VCaP (cell line): ENCODE measurements around the gene TMEM72.

Source experiments
- H3K27ac ChIP-seq: fragments of 450-650 bp; 2 replicates; pipeline ENCODE4 v1.5.1; 2017
- TF ChIP-seq, protein P1 (sequence below): fragments of 450-650 bp; conservative IDR thresholded peaks from 2 replicates; pipeline ENCODE4 v1.5.1; 2017; ENCODE audit warnings: mild to moderate bottlenecking, moderate library complexity

Gene TMEM72

DNA sequence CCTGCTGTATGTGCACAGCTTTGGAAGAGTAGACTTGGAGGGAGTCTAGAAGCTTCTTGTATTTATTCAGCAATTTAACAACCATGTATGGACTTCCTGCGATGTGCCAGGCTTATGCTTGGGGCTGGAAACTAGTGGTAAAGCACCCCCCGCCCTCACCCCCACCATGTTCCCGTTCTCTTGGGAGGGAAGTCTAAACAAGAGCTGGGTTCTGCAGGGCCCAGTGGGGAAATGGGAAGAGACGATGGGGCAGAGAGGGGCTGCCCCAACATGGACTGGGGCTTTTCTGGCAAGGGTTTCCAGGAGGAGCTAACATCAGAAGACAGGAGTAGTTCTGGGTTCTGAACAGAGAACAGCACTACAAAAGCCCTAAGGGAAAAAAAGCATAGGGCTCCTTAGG is 56.5 kb downstream of the TMEM72 start:
- no peak overlapping the region for H3K27ac ChIP-seq
- TF ChIP-seq, protein P1, sequence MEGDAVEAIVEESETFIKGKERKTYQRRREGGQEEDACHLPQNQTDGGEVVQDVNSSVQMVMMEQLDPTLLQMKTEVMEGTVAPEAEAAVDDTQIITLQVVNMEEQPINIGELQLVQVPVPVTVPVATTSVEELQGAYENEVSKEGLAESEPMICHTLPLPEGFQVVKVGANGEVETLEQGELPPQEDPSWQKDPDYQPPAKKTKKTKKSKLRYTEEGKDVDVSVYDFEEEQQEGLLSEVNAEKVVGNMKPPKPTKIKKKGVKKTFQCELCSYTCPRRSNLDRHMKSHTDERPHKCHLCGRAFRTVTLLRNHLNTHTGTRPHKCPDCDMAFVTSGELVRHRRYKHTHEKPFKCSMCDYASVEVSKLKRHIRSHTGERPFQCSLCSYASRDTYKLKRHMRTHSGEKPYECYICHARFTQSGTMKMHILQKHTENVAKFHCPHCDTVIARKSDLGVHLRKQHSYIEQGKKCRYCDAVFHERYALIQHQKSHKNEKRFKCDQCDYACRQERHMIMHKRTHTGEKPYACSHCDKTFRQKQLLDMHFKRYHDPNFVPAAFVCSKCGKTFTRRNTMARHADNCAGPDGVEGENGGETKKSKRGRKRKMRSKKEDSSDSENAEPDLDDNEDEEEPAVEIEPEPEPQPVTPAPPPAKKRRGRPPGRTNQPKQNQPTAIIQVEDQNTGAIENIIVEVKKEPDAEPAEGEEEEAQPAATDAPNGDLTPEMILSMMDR, result no peak

DNA sequence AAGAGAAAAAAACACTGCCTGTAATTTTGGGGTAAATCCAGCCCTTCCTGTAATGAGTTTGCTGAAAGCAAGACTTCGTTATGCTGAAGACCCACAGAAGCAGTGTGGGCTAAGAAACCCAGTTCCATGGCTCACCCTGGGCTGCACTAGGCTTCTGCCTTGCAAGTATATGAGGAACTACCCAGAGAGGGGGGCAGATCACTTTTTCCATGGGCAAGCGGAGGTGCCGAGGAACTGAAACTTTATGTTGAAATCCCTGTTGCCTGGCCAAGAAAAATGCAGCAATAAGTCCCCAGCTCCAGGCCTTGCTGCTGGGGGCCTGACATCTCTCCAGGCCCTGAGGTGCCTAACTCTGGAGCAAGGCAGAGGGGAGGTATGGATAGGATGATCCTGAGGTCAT is 57.0 kb downstream of the TMEM72 start:
- H3K27ac ChIP-seq, result no peak overlapping the region
- TF ChIP-seq, protein P1, result no peak

DNA sequence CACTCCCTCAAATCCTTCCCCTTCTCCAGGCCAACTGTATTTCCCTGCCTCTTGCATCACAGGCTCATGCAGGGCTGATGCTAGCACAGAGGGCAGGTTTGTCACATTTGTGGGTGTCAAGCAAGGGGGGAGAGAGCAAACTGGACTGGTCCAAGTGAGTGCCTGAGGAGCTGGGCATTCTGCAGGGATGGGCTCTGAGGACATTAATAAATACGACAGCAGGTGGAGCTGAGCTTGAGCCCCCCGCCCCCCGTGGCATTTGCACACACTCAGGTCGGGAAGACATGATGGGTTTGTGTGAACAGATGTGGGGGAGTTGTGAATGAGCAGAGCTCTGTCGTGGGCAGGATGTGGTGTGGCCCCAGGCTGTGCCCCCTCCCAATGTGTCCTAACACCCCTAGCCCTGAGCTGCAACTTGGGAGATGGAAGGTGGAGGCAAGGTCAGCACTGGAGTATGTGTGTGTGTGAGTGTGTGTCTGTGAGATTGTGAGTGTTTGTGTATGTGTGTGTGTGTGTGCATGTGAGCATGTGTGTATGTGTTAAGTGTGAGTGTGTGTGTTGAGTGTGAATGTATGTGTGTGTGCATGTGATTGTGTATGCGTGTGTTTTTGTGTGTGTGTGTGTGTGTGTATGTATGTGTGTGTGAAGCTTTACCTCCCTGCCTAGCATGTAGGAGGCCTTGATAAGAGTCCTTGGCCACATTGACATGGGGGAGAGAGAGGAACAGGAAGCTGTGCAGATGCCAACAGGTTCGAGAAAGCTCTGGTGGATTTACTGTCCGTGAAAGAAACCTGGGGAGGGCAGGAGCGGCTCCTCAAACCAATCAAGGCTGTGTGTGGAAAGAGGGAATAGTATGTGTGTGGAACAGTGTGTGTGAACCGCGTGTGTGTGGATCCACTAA is 57.6 kb downstream of the TMEM72 start:
- TF ChIP-seq, protein P1, result no peak
- no peak overlapping the region for H3K27ac ChIP-seq

DNA sequence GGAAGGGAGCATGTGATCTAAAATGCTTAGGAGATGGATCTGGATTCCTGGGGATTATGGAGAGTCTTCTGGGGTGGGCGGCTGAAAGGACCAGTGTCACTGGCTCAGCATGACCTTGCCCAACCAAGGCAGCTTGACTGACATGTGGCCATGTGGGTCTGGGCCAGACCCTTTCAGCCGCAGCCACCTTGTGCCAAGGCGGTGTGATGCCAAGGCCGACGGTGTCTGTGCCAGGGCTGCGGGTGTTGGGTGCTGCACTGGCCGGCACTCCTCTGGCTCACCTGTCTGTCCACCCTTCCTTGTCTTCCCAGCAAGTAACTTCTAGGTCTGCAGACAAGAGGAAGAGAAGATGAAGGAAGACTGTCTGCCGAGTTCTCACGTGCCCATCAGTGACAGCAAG is 58.7 kb downstream of the TMEM72 start:
- H3K27ac ChIP-seq, result no peak overlapping the region
- TF ChIP-seq, protein P1, result no peak

DNA sequence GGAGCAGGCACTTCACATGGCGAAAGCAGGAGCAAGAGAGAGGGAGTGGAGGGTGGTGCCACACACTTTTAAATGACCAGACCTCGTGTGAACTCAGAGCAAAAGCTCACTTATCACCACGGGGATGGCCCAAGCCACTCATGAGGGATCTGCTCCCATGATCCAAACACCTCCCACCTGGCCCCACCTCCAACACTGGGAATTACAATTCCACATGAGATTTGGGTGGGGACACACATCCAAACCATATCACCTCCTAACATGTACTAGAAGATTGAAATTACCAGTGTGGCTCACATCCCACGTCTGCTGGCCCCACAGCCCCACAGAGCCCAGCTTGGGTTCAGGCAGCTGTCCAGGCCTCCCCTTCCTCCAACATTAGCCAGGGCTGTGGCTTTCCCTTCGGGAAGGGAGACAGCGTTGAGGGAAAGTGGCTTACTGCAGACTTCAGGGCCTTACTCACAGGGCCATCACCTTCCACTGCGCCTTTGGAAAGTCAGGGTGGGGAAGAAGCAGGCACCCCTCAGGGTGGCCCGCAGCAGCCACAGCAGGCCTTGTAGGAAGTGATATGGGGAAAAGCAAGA is 59.8 kb downstream of the TMEM72 start:
- TF ChIP-seq, protein P1, result no peak
- no peak overlapping the region for H3K27ac ChIP-seq

DNA sequence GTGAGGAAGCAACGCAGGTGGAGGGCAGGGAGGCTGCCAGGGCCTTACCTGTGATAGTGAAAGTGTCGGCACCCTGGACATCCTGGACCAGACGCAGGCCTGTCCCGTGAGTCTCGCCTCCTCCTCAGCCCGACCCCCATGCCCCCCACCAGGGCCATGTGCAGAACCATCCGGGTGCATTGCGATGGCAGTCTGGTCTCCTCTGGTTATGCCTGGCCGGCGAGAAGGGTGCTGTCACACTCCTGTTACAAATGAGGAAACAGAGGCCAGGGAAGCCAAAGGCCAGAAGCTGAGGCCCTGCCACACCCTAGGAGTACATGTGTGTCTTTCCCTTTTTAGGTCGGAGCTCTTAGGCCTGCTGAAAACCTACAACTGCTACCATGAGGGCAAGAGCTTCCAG is 60.3 kb downstream of the TMEM72 start:
- no peak overlapping the region for H3K27ac ChIP-seq
- TF ChIP-seq, protein P1, result no peak

DNA sequence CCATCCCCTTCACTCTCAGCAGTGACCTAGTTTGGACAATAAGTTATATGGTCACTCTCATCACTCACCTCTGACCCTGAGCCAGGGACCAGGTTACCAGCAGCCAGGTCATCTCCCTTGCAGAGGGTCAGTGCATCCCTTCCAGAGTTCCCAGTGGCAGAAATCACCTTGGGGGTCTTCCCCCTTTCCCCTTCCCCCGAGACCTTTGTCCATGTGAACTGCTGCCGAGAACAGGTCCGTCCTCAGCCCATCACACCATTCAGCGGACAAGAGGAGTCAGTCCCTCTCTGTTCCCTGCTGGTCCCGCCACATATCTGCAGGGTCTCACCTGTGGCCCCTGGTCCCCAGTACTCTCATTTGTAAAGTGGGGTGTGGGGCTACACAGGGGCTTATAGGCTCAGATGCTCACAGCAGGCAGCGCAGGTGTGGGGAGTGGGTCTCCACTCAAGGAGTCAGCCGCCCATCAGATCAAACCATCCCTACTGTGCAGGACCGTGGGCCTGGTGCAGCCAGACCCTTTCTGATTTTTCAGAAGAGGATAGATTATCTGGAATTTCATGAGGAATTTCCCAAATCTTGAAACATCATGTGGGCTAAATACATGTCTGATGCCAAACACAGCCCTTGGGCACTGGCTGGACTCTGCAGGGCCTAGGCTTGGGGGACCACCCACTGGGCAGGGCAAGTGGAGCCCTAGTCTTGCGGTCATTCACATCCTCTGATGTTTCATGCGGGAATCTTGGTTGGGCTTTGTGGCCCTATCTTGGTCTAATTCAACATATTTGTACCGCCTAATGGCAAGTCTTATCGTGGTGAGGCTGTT is 61.0 kb downstream of the TMEM72 start:
- no peak overlapping the region for H3K27ac ChIP-seq

More for the DNA sequence above, 61.0 kb downstream of the TMEM72 start:
- TF ChIP-seq, protein P1, result no peak
